A549 (cell line): ENCODE results near the gene KIF18A. TPM values are rescaled to one million over a fixed set of nuclear protein-coding genes. Genes with fewer than 3 reads are reported as not detected.
A peak's percentile ranks its signal among the peaks of the same experiment; 100 is the strongest.
"Not testable (repeated sequence)": the region's sequence is repeated elsewhere in the genome, so short reads cannot be mapped to it uniquely, and the experiment has no call there.

Experiments used
- ATAC-seq, 2 experiments: fragments of 200-7000 bp in 1 of 2; fragments of >200 bp in 1 of 2; cut with Nextera tagmentation in 1 of 2; cut with Tn5 transposase in 1 of 2; 3 replicates each; pipeline versions ENCODE4 v1.8.0 to v1.9.1; 2018 to 2020; ENCODE audit warnings: mild to moderate bottlenecking in 1 of 2, moderate library complexity in 1 of 2
- CTCF ChIA-PET: fragments of 300-600 bp; sonication (Branson Sonifier 250); formaldehyde crosslinking; extraction: SDS; loops from one replicate; lab custom pipeline; 2021; ENCODE audit warnings: antibody characterized with exemption, inconsistent platforms; lab: Yijun Ruan, JAX
- POLR2A ChIA-PET: fragments of 350-600 bp; formaldehyde crosslinking; extraction: SDS; loops from one replicate; lab custom pipeline; 2021; ENCODE audit warnings: antibody characterized with exemption, inconsistent platforms; lab: Yijun Ruan, JAX
- DNase-seq, 2 experiments: peaks; one replicate each; pipeline versions ENCODE4 v3.0.0 to v3.0.0-alpha.2; 2011 to 2016; ENCODE audit warnings: low read depth in 1 of 2, low spot score in 1 of 2
- FAIRE-seq: peaks from 2 replicates; lab custom pipeline; 2011; peaks lifted over from hg19 to GRCh38; lab: Jason Lieb, UNC
- H3K27ac ChIP-seq, 2 experiments: fragments of >200 bp; sonication (Bioruptor Twin); formaldehyde crosslinking; 3 replicates each; pipeline ENCODE4 v1.5.1; 2016 to 2017
- H3K4me1 ChIP-seq: fragments of >200 bp; sonication (Bioruptor Twin); formaldehyde crosslinking; 3 replicates; pipeline ENCODE4 v1.6.1; 2016
- H3K4me2 ChIP-seq: fragments of >200 bp; sonication (Bioruptor Twin); formaldehyde crosslinking; 3 replicates; pipeline ENCODE4 v1.6.1; 2016
- H3K4me3 ChIP-seq: fragments of >200 bp; sonication (Bioruptor Twin); formaldehyde crosslinking; 3 replicates; pipeline ENCODE4 v1.5.1; 2016
- H3K9me3 ChIP-seq: fragments of >200 bp; sonication (Bioruptor Twin); formaldehyde crosslinking; 3 replicates; pipeline ENCODE4 v1.6.1; 2016
- BHLHE40 ChIP-seq: IDR thresholded peaks from 2 replicates; pipeline ENCODE4 v1.6.1; 2012; ENCODE audit warnings: low read depth, low read length, inconsistent platforms
- CEBPB ChIP-seq, 2 experiments: fragments of >200 bp in 1 of 2; sonication (Bioruptor Twin) in 1 of 2; formaldehyde crosslinking in 1 of 2; IDR thresholded peaks; 2 replicates each; pipeline ENCODE4 v1.6.1; 2012 to 2016
- CHD2 ChIP-seq: fragments of 150-350 bp; IDR thresholded peaks from 2 replicates; pipeline ENCODE4 v1.6.1; 2014; ENCODE audit warnings: low read length; ENCODE audit not compliant: partially characterized antibody
- E2F6 ChIP-seq: IDR thresholded peaks from 2 replicates; pipeline ENCODE4 v1.6.1; 2012; ENCODE audit warnings: low read depth, borderline replicate concordance
- EHF ChIP-seq: fragments of 250-450 bp; sonication (Bioruptor Pico); IDR thresholded peaks from 2 replicates; pipeline ENCODE4 v1.5.0; 2020; ENCODE audit warnings: mild to moderate bottlenecking
- EP300 ChIP-seq, 2 experiments: fragments of >200 bp; sonication (Bioruptor Twin); formaldehyde crosslinking; IDR thresholded peaks; 2 replicates in 1 of 2; 3 replicates in 1 of 2; pipeline ENCODE4 v1.6.1; 2016 to 2017
- ESRRA ChIP-seq: fragments of 150-350 bp; IDR thresholded peaks from 2 replicates; pipeline ENCODE4 v1.6.1; 2014; ENCODE audit warnings: mild to moderate bottlenecking, low read length, borderline replicate concordance
- FOSB ChIP-seq: fragments of 250-450 bp; sonication (Bioruptor Pico); IDR thresholded peaks from 2 replicates; pipeline ENCODE4 v1.5.0; 2020; ENCODE audit warnings: mild to moderate bottlenecking, moderate library complexity
- GATA3 ChIP-seq: IDR thresholded peaks from 2 replicates; pipeline ENCODE4 v1.6.1; 2012; ENCODE audit warnings: borderline replicate concordance
- HEYL ChIP-seq: fragments of 250-450 bp; sonication (Bioruptor Pico); IDR thresholded peaks from 2 replicates; pipeline ENCODE4 v1.8.0; 2021; ENCODE audit warnings: mild to moderate bottlenecking, moderate library complexity
- HOXB13 ChIP-seq: fragments of 250-450 bp; sonication (Bioruptor Pico); IDR thresholded peaks from 2 replicates; pipeline ENCODE4 v1.5.0; 2020; ENCODE audit warnings: low read depth, mild to moderate bottlenecking, moderate library complexity
- HOXB5 ChIP-seq: fragments of 250-450 bp; sonication (Bioruptor Pico); IDR thresholded peaks from 2 replicates; pipeline ENCODE4 v1.5.0; 2020; ENCODE audit warnings: mild to moderate bottlenecking, moderate library complexity
- JUNB ChIP-seq: fragments of >200 bp; sonication (Bioruptor Twin); formaldehyde crosslinking; IDR thresholded peaks from 2 replicates; pipeline ENCODE4 v1.6.1; 2016
- KDM5A ChIP-seq: fragments of 200-600 bp; sonication (generic); IDR thresholded peaks from 2 replicates; pipeline ENCODE4 v1.6.1; 2016; ENCODE audit warnings: antibody characterized with exemption, mild to moderate bottlenecking
- MAFK ChIP-seq: fragments of 450-650 bp; IDR thresholded peaks from 2 replicates; pipeline ENCODE4 v1.6.1; 2014; ENCODE audit not compliant: partially characterized antibody
- MYC ChIP-seq: IDR thresholded peaks from 2 replicates; pipeline ENCODE4 v1.6.1; 2012; ENCODE audit warnings: mild to moderate bottlenecking, inconsistent platforms, low read length, improper control_type of control experiment, borderline replicate concordance
- NFE2L2 ChIP-seq: fragments of 150-350 bp; conservative IDR thresholded peaks from 2 replicates; pipeline ENCODE4 v1.6.1; 2014; ENCODE audit warnings: low read length
- NR3C1 ChIP-seq: fragments of >200 bp; sonication (Bioruptor Twin); formaldehyde crosslinking; IDR thresholded peaks from 3 replicates; pipeline ENCODE4 v1.6.1; 2017
- PHF8 ChIP-seq: fragments of 200-600 bp; sonication (generic); IDR thresholded peaks from 2 replicates; pipeline ENCODE4 v1.6.1; 2016; ENCODE audit warnings: low read depth, mild to moderate bottlenecking, antibody characterized with exemption, moderate library complexity, borderline replicate concordance
- RAD21 ChIP-seq, 2 experiments: fragments of >200 bp in 1 of 2; sonication (Bioruptor Twin) in 1 of 2; formaldehyde crosslinking in 1 of 2; IDR thresholded peaks in 1 of 2; conservative IDR thresholded peaks in 1 of 2; 2 replicates in 1 of 2; 3 replicates in 1 of 2; pipeline ENCODE4 v1.6.1; 2012 to 2018; ENCODE audit warnings: inconsistent platforms in 1 of 2
- RARB ChIP-seq: fragments of 250-450 bp; sonication (Bioruptor Pico); IDR thresholded peaks from 2 replicates; pipeline ENCODE4 v1.8.0; 2021; ENCODE audit warnings: mild to moderate bottlenecking, moderate library complexity
- RCOR1 ChIP-seq: fragments of 150-350 bp; IDR thresholded peaks from 2 replicates; pipeline ENCODE4 v1.6.1; 2014; ENCODE audit warnings: antibody characterized with exemption, low read length, low read depth
- RFX5 ChIP-seq: fragments of 450-650 bp; IDR thresholded peaks from 2 replicates; pipeline ENCODE4 v1.7.1; 2014; ENCODE audit warnings: antibody characterized with exemption, mild to moderate bottlenecking, moderate library complexity
- RNF2 ChIP-seq: fragments of 200-600 bp; sonication (generic); IDR thresholded peaks from 2 replicates; pipeline ENCODE4 v1.6.1; 2016; ENCODE audit warnings: low read depth, mild to moderate bottlenecking, antibody characterized with exemption, moderate library complexity, borderline replicate concordance
- SMC3 ChIP-seq: fragments of >200 bp; sonication (Bioruptor Twin); formaldehyde crosslinking; IDR thresholded peaks from 3 replicates; pipeline ENCODE4 v1.6.1; 2018; ENCODE audit warnings: inconsistent platforms
- SREBF2 ChIP-seq: fragments of 450-650 bp; IDR thresholded peaks from 2 replicates; pipeline ENCODE4 v1.6.1; 2014; ENCODE audit warnings: mild to moderate bottlenecking, moderate library complexity
- ZSCAN20 ChIP-seq: fragments of 250-450 bp; sonication (Bioruptor Pico); IDR thresholded peaks from 2 replicates; pipeline ENCODE4 v1.8.0; 2022; ENCODE audit warnings: mild to moderate bottlenecking, moderate library complexity
- WGBS: methylation state at CpG from one replicate; pipeline ENCODE4 v1.1.6; 2017; ENCODE audit errors: missing lambda C conversion rate; 5-methylcytosine and 5-hydroxymethylcytosine counted together
- polyA plus RNA-seq, 4 experiments: library from polyadenylated mRNA; depleted of rRNA in 3 of 4; stranded (reverse); fragments of >200 nt; fragmentation: RNase III in 1 of 4; extraction: RNeasy Plus Mini Kit Qiagen cat#74134 plus additional on column Dnase treatment in 1 of 4; gene quantifications; 2 replicates in 3 of 4; 3 replicates in 1 of 4; pipeline ENCODE4 v1.2.3, GENCODE V29; 2011 to 2017
- TF ChIP-seq, protein P1 (sequence below): IDR thresholded peaks from 2 replicates; pipeline ENCODE4 v1.6.1; 2012
- TF ChIP-seq, protein P2 (sequence below): fragments of >200 bp; sonication (Bioruptor Twin); formaldehyde crosslinking; IDR thresholded peaks from 2 replicates; pipeline ENCODE4 v1.6.1; 2016
- TF ChIP-seq, protein P3 (sequence below): fragments of 450-650 bp; IDR thresholded peaks from 2 replicates; pipeline ENCODE4 v1.6.1; 2014; ENCODE audit warnings: antibody characterized with exemption

KIF18A gene
- polyA plus RNA-seq, 2 of the 4 experiments (the other 2 are of a cell fraction) = 24.8 to 47.2 TPM

DNA sequence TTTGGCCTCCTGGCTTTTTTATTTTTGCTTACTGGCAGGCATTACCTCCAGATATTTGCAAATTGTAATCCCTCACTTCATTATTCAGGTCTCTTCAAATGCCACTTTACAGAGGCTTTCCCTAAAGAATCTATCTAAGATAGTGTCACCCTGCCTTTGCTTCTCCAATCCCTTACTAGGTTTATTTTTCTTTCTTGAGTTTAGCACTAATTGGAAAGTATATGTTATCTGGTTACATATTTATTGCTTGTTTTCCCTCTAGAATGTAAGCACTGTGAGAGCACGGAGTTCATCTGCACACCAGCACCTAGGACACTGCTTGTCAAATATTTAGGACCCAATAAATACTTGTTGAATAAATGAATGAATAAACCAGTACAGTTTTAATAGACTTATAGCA is 3.5 kb downstream of the KIF18A start:
- TF ChIP-seq PHF8 (no peak), CHD2 (no peak), RNF2 (no peak)
- TF ChIP-seq, protein P1, sequence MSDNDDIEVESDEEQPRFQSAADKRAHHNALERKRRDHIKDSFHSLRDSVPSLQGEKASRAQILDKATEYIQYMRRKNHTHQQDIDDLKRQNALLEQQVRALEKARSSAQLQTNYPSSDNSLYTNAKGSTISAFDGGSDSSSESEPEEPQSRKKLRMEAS = no peak
- TF ChIP-seq, all 56 proteins: peak for 0
- Histone ChIP-seq H3K4me1 (peaks cover 61% of the 10 kb centered on the region), H3K9me3 (no peaks in the 10 kb centered on the region), H3K27ac (peak overlapping the region; percentile 70; a peak in 5 of 6 replicates), H3K4me3 (no peak overlapping the region), H3K4me2 (peak overlapping the region; percentile 72)
- ChIA-PET CTCF (interaction anchor here (4.1 kb wide), 1 partner anchor 404 kb away, joined by 23 read pairs; the partner anchor contains the start of gene BDNF), POLR2A (no interaction called here)
- DNase-seq (no peak), ATAC-seq (no peak), FAIRE-seq (no peak)
- WGBS = 74% methylated on average over 1 of the region's 1 CpG

GRCh38 chr11:28102300-28102699 is 5.7 kb downstream of the KIF18A start:
- 67% methylated on average over 4 of the region's 4 CpGs for WGBS
- H3K4me2 ChIP-seq = peak overlapping the region; percentile 72
- H3K4me3 ChIP-seq, CTCF ChIA-PET, DNase-seq, FAIRE-seq, POLR2A ChIA-PET, H3K9me3 ChIP-seq, ATAC-seq: not testable (repeated sequence)
- H3K27ac ChIP-seq = peak overlapping the region; percentile 25 to 69; a peak in 4 of 6 replicates
- H3K4me1 ChIP-seq = peaks cover 59% of the 10 kb centered on the region

GRCh38 chr11:28100665-28101064 is 7.3 kb downstream of the KIF18A start:
- POLR2A ChIA-PET = no interaction called here
- H3K9me3 ChIP-seq = no peaks in the 10 kb centered on the region
- FAIRE-seq = no peak

GRCh38 chr11:28099715-28100114 is 8.2 kb downstream of the KIF18A start:
- H3K9me3 ChIP-seq = no peaks in the 10 kb centered on the region
- WGBS = 36% methylated on average over 1 of the region's 1 CpG
- H3K27ac ChIP-seq = no peak overlapping the region; a peak in 1 of 6 replicates
- ChIA-PET CTCF (interaction anchor here (1.0 kb wide), 1 partner anchor 404 kb away, joined by 7 read pairs; no protein-coding TSS in a partner anchor), POLR2A (no interaction called here)
- H3K4me2 ChIP-seq = no peak overlapping the region
- H3K4me3 ChIP-seq = no peak overlapping the region
- FAIRE-seq (no peak), DNase-seq (no peak), ATAC-seq (peak in 1 of 2 experiments; percentile 19; a peak in 2 of 6 replicates)
- H3K4me1 ChIP-seq = peaks cover 49% of the 10 kb centered on the region
- TF ChIP-seq, protein P2, sequence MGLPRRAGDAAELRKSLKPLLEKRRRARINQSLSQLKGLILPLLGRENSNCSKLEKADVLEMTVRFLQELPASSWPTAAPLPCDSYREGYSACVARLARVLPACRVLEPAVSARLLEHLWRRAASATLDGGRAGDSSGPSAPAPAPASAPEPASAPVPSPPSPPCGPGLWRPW = no peak
- no peak for TF ChIP-seq FOSB (CRISPR knock-in tag)
- TF ChIP-seq MAFK = no peak
- no peak for TF ChIP-seq SREBF2
- TF ChIP-seq HOXB5 (CRISPR knock-in tag) = no peak
- TF ChIP-seq PHF8 = no peak
- TF ChIP-seq RARB (CRISPR knock-in tag) = no peak
- no peak for TF ChIP-seq HEYL (CRISPR knock-in tag)
- TF ChIP-seq ZSCAN20 (CRISPR knock-in tag) = no peak
- no peak for TF ChIP-seq KDM5A
- no peak for TF ChIP-seq JUNB
- TF ChIP-seq RAD21 (conservative IDR thresholded peaks at IDR 0.05 in 1 of 2, IDR thresholded peaks at IDR 0.05 in 1 of 2) = no peak
- TF ChIP-seq RNF2 = no peak
- no peak for TF ChIP-seq HOXB13 (CRISPR knock-in tag)
- TF ChIP-seq EHF (CRISPR knock-in tag) = no peak
- no peak for TF ChIP-seq CEBPB (IDR thresholded peaks at IDR 0.05)
- no peak for TF ChIP-seq GATA3
- no peak for TF ChIP-seq EP300 (IDR thresholded peaks at IDR 0.05)

More at GRCh38 chr11:28100665-28101064, 7.3 kb downstream of the KIF18A start:
- TF ChIP-seq NFE2L2 = no peak
- no peak for TF ChIP-seq NR3C1
- TF ChIP-seq CEBPB (IDR thresholded peaks at IDR 0.05) = no peak
- no peak for TF ChIP-seq HOXB5 (CRISPR knock-in tag)
- TF ChIP-seq, protein P3, sequence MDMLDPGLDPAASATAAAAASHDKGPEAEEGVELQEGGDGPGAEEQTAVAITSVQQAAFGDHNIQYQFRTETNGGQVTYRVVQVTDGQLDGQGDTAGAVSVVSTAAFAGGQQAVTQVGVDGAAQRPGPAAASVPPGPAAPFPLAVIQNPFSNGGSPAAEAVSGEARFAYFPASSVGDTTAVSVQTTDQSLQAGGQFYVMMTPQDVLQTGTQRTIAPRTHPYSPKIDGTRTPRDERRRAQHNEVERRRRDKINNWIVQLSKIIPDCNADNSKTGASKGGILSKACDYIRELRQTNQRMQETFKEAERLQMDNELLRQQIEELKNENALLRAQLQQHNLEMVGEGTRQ = no peak
- no peak for TF ChIP-seq BHLHE40
- TF ChIP-seq EHF (CRISPR knock-in tag) = no peak
- no peak for TF ChIP-seq KDM5A
- no peak for TF ChIP-seq RFX5
- TF ChIP-seq ZSCAN20 (CRISPR knock-in tag) = no peak
- no peak for TF ChIP-seq MYC
- no peak for TF ChIP-seq ESRRA
- no peak for TF ChIP-seq HOXB13 (CRISPR knock-in tag)
- TF ChIP-seq RCOR1 = no peak
- no peak for TF ChIP-seq HEYL (CRISPR knock-in tag)
- no peak for TF ChIP-seq EP300 (IDR thresholded peaks at IDR 0.05)
- TF ChIP-seq, protein P1 = no peak
- TF ChIP-seq FOSB (CRISPR knock-in tag) = no peak
- no peak for TF ChIP-seq SMC3
- TF ChIP-seq E2F6 = no peak
- DNase-seq (no peak), ATAC-seq (no peak)
- CTCF ChIA-PET = interaction anchor here (1.6 to 1.8 kb wide), 2 partner anchors 9 to 69 kb away, joined by 3 to 4 read pairs; no protein-coding TSS in a partner anchor
- no peak overlapping the region; the same call in 2 of the 3 replicates for H3K4me2 ChIP-seq
- peak overlapping the region in 1 of 2 experiments; percentile 33; a peak in 2 of 6 replicates for H3K27ac ChIP-seq
- WGBS = 85% methylated on average over 2 of the region's 2 CpGs
- H3K4me3 ChIP-seq = no peak overlapping the region
- H3K4me1 ChIP-seq = peaks cover 58% of the 10 kb centered on the region
